HepG2 (cell line): Measurements from ENCODE around the gene GAREM2. TPM values are rescaled to one million over a fixed set of nuclear protein-coding genes. Genes with fewer than 3 reads are reported as not detected.

Source experiments
- ARNT2 ChIP-seq: sonication (generic); formaldehyde crosslinking; IDR thresholded peaks from 2 replicates; pipeline ENCODE4 v1.8.0; 2022; ENCODE audit warnings: mild to moderate bottlenecking, low read depth, missing genetic modification reagents, moderate library complexity
- ATF7-NPFF ChIP-seq: sonication (generic); formaldehyde crosslinking; IDR thresholded peaks from 2 replicates; pipeline ENCODE4 v1.8.1; 2023; ENCODE audit warnings: mild to moderate bottlenecking, low read depth, missing genetic modification reagents, moderate library complexity
- DNMT1 ChIP-seq: sonication (generic); formaldehyde crosslinking; IDR thresholded peaks from 2 replicates; pipeline ENCODE4 v1.5.1; 2020; ENCODE audit warnings: mild to moderate bottlenecking, missing genetic modification reagents
- E2F5 ChIP-seq: sonication (generic); formaldehyde crosslinking; conservative IDR thresholded peaks from 2 replicates; pipeline ENCODE4 v1.4.0; 2020; ENCODE audit warnings: missing genetic modification reagents
- HOXA3 ChIP-seq: sonication (generic); formaldehyde crosslinking; IDR thresholded peaks from 2 replicates; pipeline ENCODE4 v1.5.0; 2020; ENCODE audit warnings: missing genetic modification reagents
- HOXA9 ChIP-seq: sonication (generic); formaldehyde crosslinking; IDR thresholded peaks from 2 replicates; pipeline ENCODE4 v1.8.1; 2022; ENCODE audit warnings: missing genetic modification reagents, mild to moderate bottlenecking, moderate library complexity, borderline replicate concordance
- JUND ChIP-seq: sonication (generic); formaldehyde crosslinking; IDR thresholded peaks from 2 replicates; pipeline ENCODE4 v1.8.0; 2022; ENCODE audit warnings: mild to moderate bottlenecking, missing genetic modification reagents
- KMT2A ChIP-seq: sonication (generic); formaldehyde crosslinking; IDR thresholded peaks from 2 replicates; pipeline ENCODE4 v1.4.0; 2020; ENCODE audit warnings: missing genetic modification reagents
- MZF1 ChIP-seq: sonication (generic); formaldehyde crosslinking; IDR thresholded peaks from 2 replicates; pipeline ENCODE4 v1.8.1; 2023; ENCODE audit warnings: mild to moderate bottlenecking, missing genetic modification reagents, borderline replicate concordance
- SATB2 ChIP-seq: sonication (generic); formaldehyde crosslinking; IDR thresholded peaks from 2 replicates; pipeline ENCODE4 v1.5.0; 2020; ENCODE audit warnings: missing genetic modification reagents
- SIX1 ChIP-seq: sonication (generic); formaldehyde crosslinking; IDR thresholded peaks from 2 replicates; pipeline ENCODE4 v1.4.0; 2020; ENCODE audit warnings: missing genetic modification reagents, borderline replicate concordance
- ZBTB42 ChIP-seq: sonication (generic); formaldehyde crosslinking; IDR thresholded peaks from 2 replicates; pipeline ENCODE4 v1.5.0; 2020; ENCODE audit warnings: mild to moderate bottlenecking, missing genetic modification reagents
- ZFAT ChIP-seq: sonication (generic); formaldehyde crosslinking; conservative IDR thresholded peaks from 2 replicates; pipeline ENCODE4 v1.8.1; 2023; ENCODE audit warnings: missing genetic modification reagents, inconsistent platforms
- ZFP1 ChIP-seq: IDR thresholded peaks from 2 replicates; pipeline ENCODE4 v1.6.1; 2016
- ZNF335 ChIP-seq: sonication (generic); formaldehyde crosslinking; IDR thresholded peaks from 2 replicates; pipeline ENCODE4 v1.4.0; 2020; ENCODE audit warnings: missing genetic modification reagents
- ZNF367 ChIP-seq: sonication (generic); formaldehyde crosslinking; IDR thresholded peaks from 2 replicates; pipeline ENCODE4 v1.4.0; 2020; ENCODE audit warnings: missing genetic modification reagents, borderline replicate concordance
- ZNF574 ChIP-seq: sonication (generic); formaldehyde crosslinking; IDR thresholded peaks from 2 replicates; pipeline ENCODE4 v1.4.0; 2020; ENCODE audit warnings: missing genetic modification reagents
- ZNF607 ChIP-seq: sonication (generic); formaldehyde crosslinking; IDR thresholded peaks from 2 replicates; pipeline ENCODE4 v1.5.1; 2020; ENCODE audit warnings: missing genetic modification reagents, mild to moderate bottlenecking, borderline replicate concordance
- ZNF687 ChIP-seq: sonication (generic); formaldehyde crosslinking; IDR thresholded peaks from 2 replicates; pipeline ENCODE4 v1.5.1; 2020; ENCODE audit warnings: mild to moderate bottlenecking, missing genetic modification reagents, moderate library complexity
- ZUFSP ChIP-seq: sonication (generic); formaldehyde crosslinking; IDR thresholded peaks from 2 replicates; pipeline ENCODE4 v1.9.0; 2021; ENCODE audit warnings: missing genetic modification reagents, mild to moderate bottlenecking, borderline replicate concordance
- polyA plus RNA-seq, 8 experiments: library from polyadenylated mRNA; depleted of rRNA in 3 of 8; stranded (reverse) in 7 of 8; unstranded in 1 of 8; fragments of >200 nt; fragmentation: Illumina TruSeq in 4 of 8; extraction: Trizol in 4 of 8; gene quantifications; 2 replicates each; pipeline versions ENCODE4 v1.2.1 to v1.2.3, GENCODE V29; 2011 to 2016; ENCODE audit warnings: low read depth in 4 of 8, missing spikeins in 1 of 8, mixed read lengths in 1 of 8; ENCODE audit not compliant: insufficient read depth in 1 of 8
- total RNA-seq, 5 experiments: library from RNA; depleted of rRNA; stranded (reverse); fragments of >200 nt; fragmentation: Illumina TruSeq; extraction: Trizol; gene quantifications; 2 replicates each; pipeline ENCODE4 v1.2.3, GENCODE V29; 2016; ENCODE audit warnings: low read depth in 1 of 5

Gene GAREM2
- total and polyA plus RNA-seq, 2 of the 13 experiments (the other 11 are each of a cell fraction or from before 2014, with no cell fraction given) = 0.29 to 0.38 TPM

- TF ChIP-seq ZNF687 (CRISPR knock-in tag) (peak; percentile 80), JUND (CRISPR knock-in tag) (no peak), DNMT1 (CRISPR knock-in tag) (0 out of 2 replicates have a peak, but pooled peaks have one; percentile 68), ARNT2 (peak; percentile 34; the same call in 1 of the 2 replicates), HOXA3 (peak; percentile 66), MZF1 (CRISPR knock-in tag) (no peak), ZNF335 (no peak), HOXA9 (peak; percentile 38; the same call in 1 of the 2 replicates), SIX1 (CRISPR knock-in tag) (no peak), ZNF367 (no peak), SATB2 (CRISPR knock-in tag) (no peak), ZFP1 (CRISPR knock-in tag) (no peak), ZUFSP (CRISPR knock-in tag) (no peak), ATF7-NPFF (CRISPR knock-in tag) (0 out of 2 replicates have a peak, but pooled peaks have one; percentile 43), ZNF607 (CRISPR knock-in tag) (no peak; the same call in 1 of the 2 replicates), E2F5 (no peak), ZNF574 (CRISPR knock-in tag) (0 out of 2 replicates have a peak, but pooled peaks have one; percentile 38), KMT2A (no peak), ZFAT (CRISPR knock-in tag) (no peak), ZBTB42 (CRISPR knock-in tag) (no peak)
Measured at GRCh38 chr2:26184555-26185303, 11.8 kb downstream of the GAREM2 start (continued).
